ENCODE data around the gene SUPT20H.

Gene SUPT20H

GRCh38 chr13:36999054-36999714, 60.3 kb downstream of the SUPT20H start, which contains the start of gene ALG5:
TSS of gene ALG5 (minus strand) at chr13:36999340. CDS start at chr13:36999300, 40 bp downstream.
- peak; percentile 45 for DNase-seq (ENCODE audit: low read depth)

- no peak for DNase-seq (ENCODE audit: low read depth)
Measured at GRCh38 chr13:36998624-36999041, 60.9 kb downstream of the SUPT20H start.

GRCh38 chr13:36997716-36998427, 61.6 kb downstream of the SUPT20H start:
- no peak for DNase-seq (ENCODE audit: low read depth)

GRCh38 chr13:36992362-36992761, 67.1 kb downstream of the SUPT20H start:
- no peak for DNase-seq (ENCODE audit: low read depth)

GRCh38 chr13:36986462-36987240, 72.8 kb downstream of the SUPT20H start:
- DNase-seq (ENCODE audit: low read depth): no peak

- no peak for DNase-seq (ENCODE audit: low read depth)
Measured at GRCh38 chr13:36981156-36981743, 78.2 kb downstream of the SUPT20H start.

- no peak for DNase-seq (ENCODE audit: low read depth)
Measured at GRCh38 chr13:36979361-36980050, 80.0 kb downstream of the SUPT20H start.

GRCh38 chr13:36975172-36975571, 84.3 kb downstream of the SUPT20H start:
- no peak for DNase-seq (ENCODE audit: low read depth)

- no peak for DNase-seq (ENCODE audit: low read depth)
Measured at GRCh38 chr13:36973621-36974295, 85.7 kb downstream of the SUPT20H start.

GRCh38 chr13:36973009-36973408, 86.5 kb downstream of the SUPT20H start:
- no peak for DNase-seq (ENCODE audit: low read depth)

GRCh38 chr13:36966404-36966803, 93.1 kb downstream of the SUPT20H start:
- no peak for DNase-seq (ENCODE audit: low read depth)

GRCh38 chr13:36965767-36966166, 93.7 kb downstream of the SUPT20H start:
- DNase-seq (ENCODE audit: low read depth): no peak

- DNase-seq (ENCODE audit: low read depth): no peak
Measured at GRCh38 chr13:36959456-36960116, 99.9 kb downstream of the SUPT20H start.

Data from CMK (cell line).